ENCODE data around the gene TSPAN33. TPM values are rescaled to one million over a fixed set of nuclear protein-coding genes. Genes with fewer than 3 reads are reported as not detected.

Gene TSPAN33
- total and polyA plus RNA-seq, 8 donors: 2.3 to 5.7 (median 5.1) TPM

GRCh38 chr7:129186749-129187260, 42.3 kb downstream of the TSPAN33 start:
- Histone ChIP-seq H3K4me1 (peaks cover 0 to 20% of the 10 kb centered on the region in 2 donors), H3K36me3 (no peaks in the 10 kb centered on the region), H3K4me3 (no peak overlapping the region), H3K27ac (no peak overlapping the region), H3K27me3 (peaks cover 22 to 70% of the 10 kb centered on the region in 2 donors), H3K9me3 (no peaks in the 10 kb centered on the region)
- ATAC-seq (no peak), DNase-seq (no peak)
- TF ChIP-seq, protein P1, sequence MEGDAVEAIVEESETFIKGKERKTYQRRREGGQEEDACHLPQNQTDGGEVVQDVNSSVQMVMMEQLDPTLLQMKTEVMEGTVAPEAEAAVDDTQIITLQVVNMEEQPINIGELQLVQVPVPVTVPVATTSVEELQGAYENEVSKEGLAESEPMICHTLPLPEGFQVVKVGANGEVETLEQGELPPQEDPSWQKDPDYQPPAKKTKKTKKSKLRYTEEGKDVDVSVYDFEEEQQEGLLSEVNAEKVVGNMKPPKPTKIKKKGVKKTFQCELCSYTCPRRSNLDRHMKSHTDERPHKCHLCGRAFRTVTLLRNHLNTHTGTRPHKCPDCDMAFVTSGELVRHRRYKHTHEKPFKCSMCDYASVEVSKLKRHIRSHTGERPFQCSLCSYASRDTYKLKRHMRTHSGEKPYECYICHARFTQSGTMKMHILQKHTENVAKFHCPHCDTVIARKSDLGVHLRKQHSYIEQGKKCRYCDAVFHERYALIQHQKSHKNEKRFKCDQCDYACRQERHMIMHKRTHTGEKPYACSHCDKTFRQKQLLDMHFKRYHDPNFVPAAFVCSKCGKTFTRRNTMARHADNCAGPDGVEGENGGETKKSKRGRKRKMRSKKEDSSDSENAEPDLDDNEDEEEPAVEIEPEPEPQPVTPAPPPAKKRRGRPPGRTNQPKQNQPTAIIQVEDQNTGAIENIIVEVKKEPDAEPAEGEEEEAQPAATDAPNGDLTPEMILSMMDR (IDR thresholded peaks at IDR 0.05): no peak
- intact Hi-C loops (cut with DNase I): no loop called here

DNA sequence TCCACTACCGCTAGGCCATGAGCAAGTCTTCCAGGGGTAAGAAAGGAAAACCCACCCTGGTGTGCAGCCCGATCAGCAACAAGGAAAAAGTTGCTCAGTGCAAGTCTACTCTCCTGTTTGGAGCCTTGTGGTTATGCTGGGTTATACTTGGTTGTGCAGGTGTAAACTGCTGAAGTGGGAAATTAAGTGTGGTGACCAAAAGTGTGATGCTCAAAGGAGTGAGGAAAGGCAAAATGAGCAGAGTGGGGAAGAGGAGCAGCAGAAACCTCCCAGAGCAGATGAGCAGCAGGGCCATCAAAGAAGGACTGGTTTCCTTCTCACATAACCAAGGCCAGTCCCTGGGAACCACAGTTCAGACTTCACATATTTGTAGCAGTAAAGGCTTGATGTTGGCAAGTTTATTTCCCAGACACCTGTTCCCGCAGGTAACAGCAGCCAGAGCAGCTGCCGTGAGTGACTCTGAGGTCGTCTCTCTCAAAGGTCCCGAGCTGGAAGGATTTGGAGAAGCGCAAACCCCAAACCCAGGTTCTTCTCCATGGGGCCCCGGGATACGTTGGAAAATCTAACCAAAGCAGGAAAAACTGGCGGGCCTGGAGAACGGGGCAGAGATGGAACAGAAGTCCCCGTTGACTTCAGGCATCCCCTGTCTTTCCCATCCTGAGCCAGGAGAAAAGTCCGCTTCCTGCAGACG, 43.3 kb downstream of the TSPAN33 start:
- Histone ChIP-seq H3K27me3 (peaks cover 22 to 80% of the 10 kb centered on the region in 2 donors), H3K4me1 (peaks cover 0 to 20% of the 10 kb centered on the region in 2 donors), H3K27ac (no peak overlapping the region), H3K4me3 (peak overlapping the region; percentile 48 to 75), H3K36me3 (no peaks in the 10 kb centered on the region), H3K9me3 (no peaks in the 10 kb centered on the region)
- TF ChIP-seq, protein P1 (IDR thresholded peaks at IDR 0.05): no peak
- ATAC-seq (no peak), DNase-seq (no peak)
- intact Hi-C loops (cut with DNase I): no loop called here

GRCh38 chr7:129188372-129188891, 43.9 kb downstream of the TSPAN33 start, which contains the start of gene SMO:
Gene SMO, plus strand, starts transcription at chr7:129188633. Its CDS starts 519 bp downstream, at chr7:129189152.
- no peaks in the 10 kb centered on the region for H3K36me3 ChIP-seq
- no peak within 1 kb of the TSS for H3K27ac ChIP-seq
- H3K27me3 ChIP-seq: peaks cover 22 to 82% of the 10 kb centered on the region in 2 donors
- peak in 3 of 4 donors; percentile 82 to 92 (median 84) for DNase-seq
- intact Hi-C loops (cut with DNase I): no loop called here
- ATAC-seq: peak; percentile 86
- TF ChIP-seq, protein P1 (IDR thresholded peaks at IDR 0.05): no peak
- H3K4me1 ChIP-seq: peaks cover 0 to 20% of the 10 kb centered on the region in 2 donors
- peak within 1 kb of the TSS; percentile 48 to 75 for H3K4me3 ChIP-seq
- no peaks in the 10 kb centered on the region for H3K9me3 ChIP-seq

- no peak overlapping the region for H3K27ac ChIP-seq
- H3K9me3 ChIP-seq: no peaks in the 10 kb centered on the region
- TF ChIP-seq, protein P1 (IDR thresholded peaks at IDR 0.05): no peak
- intact Hi-C loops (cut with DNase I): no loop called here
- H3K4me3 ChIP-seq: peak overlapping the region; percentile 48 to 75
- ATAC-seq (peak; percentile 51), DNase-seq (peak in 1 of 4 donors; percentile 29)
- H3K4me1 ChIP-seq: peaks cover 0 to 20% of the 10 kb centered on the region in 2 donors
- H3K27me3 ChIP-seq: peaks cover 22 to 76% of the 10 kb centered on the region in 2 donors
- H3K36me3 ChIP-seq: no peaks in the 10 kb centered on the region
Measured at GRCh38 chr7:129188892-129189660, 44.6 kb downstream of the TSPAN33 start.
